ENCODE results near the gene PPP2R2C.

DNA sequence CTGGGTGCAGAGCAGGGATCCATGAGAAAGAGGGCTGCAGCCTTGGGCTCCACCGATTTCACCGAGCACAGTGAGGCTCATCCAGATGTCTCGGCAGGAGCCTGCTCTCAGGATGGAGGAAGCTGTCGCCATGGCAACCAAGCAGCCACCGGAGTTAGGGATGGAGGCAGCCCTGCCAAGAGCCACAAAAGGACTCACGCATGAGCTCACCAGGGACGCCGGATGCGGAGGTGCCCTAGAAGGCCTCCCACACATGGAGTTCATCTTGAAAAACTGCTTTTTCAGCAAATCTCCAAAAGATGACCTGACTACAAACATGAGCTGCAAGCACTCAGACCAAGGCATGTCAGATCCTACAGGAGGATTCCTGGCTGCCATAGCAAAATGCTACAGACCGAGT lies 112.0 kb downstream of the PPP2R2C start:
- TF ChIP-seq, protein P1, sequence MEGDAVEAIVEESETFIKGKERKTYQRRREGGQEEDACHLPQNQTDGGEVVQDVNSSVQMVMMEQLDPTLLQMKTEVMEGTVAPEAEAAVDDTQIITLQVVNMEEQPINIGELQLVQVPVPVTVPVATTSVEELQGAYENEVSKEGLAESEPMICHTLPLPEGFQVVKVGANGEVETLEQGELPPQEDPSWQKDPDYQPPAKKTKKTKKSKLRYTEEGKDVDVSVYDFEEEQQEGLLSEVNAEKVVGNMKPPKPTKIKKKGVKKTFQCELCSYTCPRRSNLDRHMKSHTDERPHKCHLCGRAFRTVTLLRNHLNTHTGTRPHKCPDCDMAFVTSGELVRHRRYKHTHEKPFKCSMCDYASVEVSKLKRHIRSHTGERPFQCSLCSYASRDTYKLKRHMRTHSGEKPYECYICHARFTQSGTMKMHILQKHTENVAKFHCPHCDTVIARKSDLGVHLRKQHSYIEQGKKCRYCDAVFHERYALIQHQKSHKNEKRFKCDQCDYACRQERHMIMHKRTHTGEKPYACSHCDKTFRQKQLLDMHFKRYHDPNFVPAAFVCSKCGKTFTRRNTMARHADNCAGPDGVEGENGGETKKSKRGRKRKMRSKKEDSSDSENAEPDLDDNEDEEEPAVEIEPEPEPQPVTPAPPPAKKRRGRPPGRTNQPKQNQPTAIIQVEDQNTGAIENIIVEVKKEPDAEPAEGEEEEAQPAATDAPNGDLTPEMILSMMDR (IDR thresholded peaks at IDR 0.05), result no peak
- TF ChIP-seq POLR2A (IDR thresholded peaks at IDR 0.05) (no peak), POLR2AphosphoS5 (IDR thresholded peaks at IDR 0.05) (no peak)
